ENCODE data around the gene ZKSCAN5.
A peak's percentile ranks its signal among the peaks of the same experiment; 100 is the strongest.

The ZKSCAN5 gene

GRCh38 chr7:99504603-99505323 is at the start of gene ZKSCAN5:
ZKSCAN5 (plus strand) TSS chr7:99504662; CDS start chr7:99506045, 1,383 bp downstream.
- peak; percentile 96 for DNase-seq

- no peak for DNase-seq
Measured at GRCh38 chr7:99455874-99456273, 48.6 kb upstream of the ZKSCAN5 start.

- DNase-seq, result no peak
Measured at GRCh38 chr7:99456288-99456687, 48.2 kb upstream of the ZKSCAN5 start.

- DNase-seq, result no peak
Measured at GRCh38 chr7:99457050-99457649, 47.3 kb upstream of the ZKSCAN5 start.

GRCh38 chr7:99457650-99458493 is 46.6 kb upstream of the ZKSCAN5 start:
- DNase-seq, result no peak

- peak; percentile 59 for DNase-seq
Measured at GRCh38 chr7:99459087-99459486, 45.4 kb upstream of the ZKSCAN5 start.

- DNase-seq, result no peak
Measured at GRCh38 chr7:99460651-99461050, 43.8 kb upstream of the ZKSCAN5 start.

- DNase-seq, result no peak
Measured at GRCh38 chr7:99461221-99461620, 43.2 kb upstream of the ZKSCAN5 start.

- peak; percentile 23 for DNase-seq
Measured at GRCh38 chr7:99465421-99465768, 39.1 kb upstream of the ZKSCAN5 start.

GRCh38 chr7:99468336-99468918 is 36.0 kb upstream of the ZKSCAN5 start:
- no peak for DNase-seq

- DNase-seq, result no peak
Measured at GRCh38 chr7:99469381-99470065, 34.9 kb upstream of the ZKSCAN5 start.

- peak; percentile 98 for DNase-seq
Measured at GRCh38 chr7:99472561-99473314, 31.7 kb upstream of the ZKSCAN5 start, which contains the start of gene ZNF789. ZNF789 (plus strand) TSS chr7:99472890; CDS start chr7:99476457, 3,567 bp downstream.

- peak; percentile 84 for DNase-seq
Measured at GRCh38 chr7:99473315-99473596, 31.2 kb upstream of the ZKSCAN5 start.

- no peak for DNase-seq
Measured at GRCh38 chr7:99476107-99476506, 28.4 kb upstream of the ZKSCAN5 start.

- no peak for DNase-seq
Measured at GRCh38 chr7:99478464-99479440, 25.7 kb upstream of the ZKSCAN5 start.

- DNase-seq, result no peak
Measured at GRCh38 chr7:99485094-99485493, 19.4 kb upstream of the ZKSCAN5 start.

- peak; percentile 28 for DNase-seq
Measured at GRCh38 chr7:99489235-99489634, 15.2 kb upstream of the ZKSCAN5 start.

GRCh38 chr7:99490878-99491277 is 13.6 kb upstream of the ZKSCAN5 start:
- no peak for DNase-seq

GRCh38 chr7:99493823-99494222 is 10.6 kb upstream of the ZKSCAN5 start:
- DNase-seq, result no peak

- DNase-seq, result peak; percentile 62
Measured at GRCh38 chr7:99497766-99498545, 6.5 kb upstream of the ZKSCAN5 start.
